Epithelial cell of esophagus (primary cell): ENCODE measurements around the gene FCAR.
"Not testable (repeated sequence)": the region's sequence is repeated elsewhere in the genome, so short reads cannot be mapped to it uniquely, and the experiment has no call there.

ENCODE experiments used
- DNase-seq: peaks from one replicate; pipeline ENCODE4 v3.0.0; 2010; ENCODE audit warnings: low read depth
- H3K4me3 ChIP-seq: 2 replicates; pipeline ENCODE4 v1.5.1; 2011; ENCODE audit warnings: mild to moderate bottlenecking, low read length, control low read depth
- TF ChIP-seq, protein P1 (sequence below): IDR thresholded peaks from 2 replicates; pipeline ENCODE4 v1.5.1; 2011; ENCODE audit warnings: low read depth, mild to moderate bottlenecking, low read length, control low read depth, inconsistent platforms; ENCODE audit not compliant: insufficient read depth; ENCODE audit errors: missing control alignments

Gene FCAR

GRCh38 chr19:54873990-54874389, at the start of gene FCAR:
Gene FCAR, plus strand, starts transcription at chr19:54874235. Its CDS starts 55 bp downstream, at chr19:54874290.
- TF ChIP-seq, protein P1, sequence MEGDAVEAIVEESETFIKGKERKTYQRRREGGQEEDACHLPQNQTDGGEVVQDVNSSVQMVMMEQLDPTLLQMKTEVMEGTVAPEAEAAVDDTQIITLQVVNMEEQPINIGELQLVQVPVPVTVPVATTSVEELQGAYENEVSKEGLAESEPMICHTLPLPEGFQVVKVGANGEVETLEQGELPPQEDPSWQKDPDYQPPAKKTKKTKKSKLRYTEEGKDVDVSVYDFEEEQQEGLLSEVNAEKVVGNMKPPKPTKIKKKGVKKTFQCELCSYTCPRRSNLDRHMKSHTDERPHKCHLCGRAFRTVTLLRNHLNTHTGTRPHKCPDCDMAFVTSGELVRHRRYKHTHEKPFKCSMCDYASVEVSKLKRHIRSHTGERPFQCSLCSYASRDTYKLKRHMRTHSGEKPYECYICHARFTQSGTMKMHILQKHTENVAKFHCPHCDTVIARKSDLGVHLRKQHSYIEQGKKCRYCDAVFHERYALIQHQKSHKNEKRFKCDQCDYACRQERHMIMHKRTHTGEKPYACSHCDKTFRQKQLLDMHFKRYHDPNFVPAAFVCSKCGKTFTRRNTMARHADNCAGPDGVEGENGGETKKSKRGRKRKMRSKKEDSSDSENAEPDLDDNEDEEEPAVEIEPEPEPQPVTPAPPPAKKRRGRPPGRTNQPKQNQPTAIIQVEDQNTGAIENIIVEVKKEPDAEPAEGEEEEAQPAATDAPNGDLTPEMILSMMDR, result no peak
- DNase-seq, result no peak
- H3K4me3 ChIP-seq, result no peak within 1 kb of the TSS

DNA sequence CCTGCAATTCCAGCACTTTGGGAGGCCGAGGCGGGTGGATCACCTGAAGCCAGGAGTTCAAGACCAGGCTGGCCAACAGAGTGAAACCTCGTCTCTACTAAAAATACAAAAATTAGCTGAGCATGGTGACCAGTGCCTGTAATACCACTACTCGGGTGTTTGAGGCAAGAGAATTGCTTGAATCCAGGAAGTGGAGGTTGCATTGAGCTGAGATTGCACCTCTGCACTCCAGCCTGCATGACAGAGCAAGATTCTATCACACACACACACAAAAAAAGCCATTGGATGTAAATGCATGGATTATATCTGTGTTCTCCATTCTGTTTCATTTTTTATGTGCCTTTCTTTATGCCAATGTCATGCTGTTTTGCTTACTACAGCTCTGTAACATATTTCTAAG, 49.6 kb upstream of the FCAR start:
- DNase-seq, H3K4me3 ChIP-seq: not testable (repeated sequence)

DNA sequence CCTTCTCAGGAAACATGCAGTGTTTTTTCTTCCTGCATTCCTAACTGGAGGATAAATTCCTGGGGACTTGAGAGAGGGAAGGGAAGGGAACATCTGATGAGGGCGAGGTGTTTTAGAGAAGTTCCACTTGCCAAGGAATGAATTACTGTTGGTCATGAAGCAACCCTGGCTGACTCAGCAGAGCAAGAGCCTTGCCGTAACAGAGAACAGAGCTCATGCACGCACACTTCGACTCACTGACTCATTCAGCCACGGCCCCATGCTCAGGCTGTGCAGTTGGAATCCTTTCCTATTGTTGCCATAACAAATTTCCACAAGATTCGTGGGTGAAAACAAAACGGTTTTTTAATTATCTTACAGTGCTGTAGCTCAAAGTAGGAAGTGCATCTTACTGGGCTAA, 48.7 kb upstream of the FCAR start:
- not testable (repeated sequence) for H3K4me3 ChIP-seq, DNase-seq

- not testable (repeated sequence) for H3K4me3 ChIP-seq, DNase-seq
These were observed 46.0 kb upstream of the FCAR start for GRCh38 chr19:54828064-54828463.

- DNase-seq, H3K4me3 ChIP-seq: not testable (repeated sequence)
These were observed 41.5 kb upstream of the FCAR start, which contains the start of gene KIR2DS4 for GRCh38 chr19:54832496-54832895. Gene KIR2DS4, plus strand, starts transcription at chr19:54832676.

DNA sequence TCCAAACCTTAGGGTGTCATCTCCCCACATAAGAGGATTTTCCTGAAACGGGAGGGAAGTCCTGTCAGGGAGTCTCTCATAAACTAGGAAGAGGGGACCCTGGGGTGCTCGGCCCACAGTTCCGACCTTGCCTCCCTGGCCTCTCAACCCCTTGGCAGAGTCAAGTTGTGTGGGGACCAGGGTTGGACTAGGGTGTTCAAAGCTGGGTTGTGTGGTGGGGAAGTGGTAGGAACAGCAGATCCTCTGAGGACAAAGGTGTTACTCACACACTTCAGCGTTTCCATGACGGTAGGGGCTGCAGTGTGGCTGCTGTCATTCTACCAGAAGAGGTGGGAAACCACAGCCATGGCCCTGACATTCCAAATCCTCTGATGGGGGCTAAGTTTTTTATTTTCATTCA, 38.9 kb upstream of the FCAR start:
- not testable (repeated sequence) for DNase-seq, H3K4me3 ChIP-seq

GRCh38 chr19:54837522-54837921, 36.5 kb upstream of the FCAR start:
- not testable (repeated sequence) for DNase-seq

GRCh38 chr19:54843171-54843570, 30.9 kb upstream of the FCAR start:
- H3K4me3 ChIP-seq, DNase-seq: not testable (repeated sequence)

More at GRCh38 chr19:54837522-54837921, 36.5 kb upstream of the FCAR start:
- H3K4me3 ChIP-seq, result not testable (repeated sequence)

DNA sequence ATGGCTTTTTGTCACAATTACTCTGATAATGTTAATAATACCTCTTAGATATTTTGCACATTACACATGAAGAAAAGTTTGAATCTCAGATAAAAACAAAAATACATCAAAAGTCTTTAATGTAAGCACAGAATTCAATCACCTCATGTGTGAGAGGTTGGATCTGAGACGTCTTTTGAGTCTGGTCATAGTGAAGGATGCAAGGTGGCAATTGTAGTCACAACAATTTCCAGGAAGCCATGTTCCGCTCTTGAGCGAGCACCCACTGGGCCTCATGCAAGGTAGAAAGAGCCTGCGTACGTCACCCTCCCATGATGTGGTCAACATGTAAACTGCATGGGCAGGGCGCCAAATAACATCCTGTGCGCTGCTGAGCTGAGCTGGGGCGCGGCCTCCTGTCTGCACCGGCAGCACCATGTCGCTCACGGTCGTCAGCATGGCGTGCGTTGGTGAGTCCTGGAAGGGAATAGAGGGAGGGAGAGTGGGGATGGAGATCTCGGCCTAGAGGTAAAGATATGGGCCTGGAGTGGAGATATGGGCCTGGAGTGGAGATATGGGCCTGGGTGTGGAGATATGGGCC, 23.9 kb upstream of the FCAR start, which contains the start of gene KIR3DL2:
TSS of gene KIR3DL2 (plus strand) at position 383 of the 580 bp plus-strand sequence. CDS start at position 416, 33 bp downstream.
- H3K4me3 ChIP-seq, DNase-seq: not testable (repeated sequence)

- no peak overlapping the region for H3K4me3 ChIP-seq
- TF ChIP-seq, protein P1, result no peak
- DNase-seq, result no peak
These were observed 23.1 kb upstream of the FCAR start for GRCh38 chr19:54850930-54851329.

DNA sequence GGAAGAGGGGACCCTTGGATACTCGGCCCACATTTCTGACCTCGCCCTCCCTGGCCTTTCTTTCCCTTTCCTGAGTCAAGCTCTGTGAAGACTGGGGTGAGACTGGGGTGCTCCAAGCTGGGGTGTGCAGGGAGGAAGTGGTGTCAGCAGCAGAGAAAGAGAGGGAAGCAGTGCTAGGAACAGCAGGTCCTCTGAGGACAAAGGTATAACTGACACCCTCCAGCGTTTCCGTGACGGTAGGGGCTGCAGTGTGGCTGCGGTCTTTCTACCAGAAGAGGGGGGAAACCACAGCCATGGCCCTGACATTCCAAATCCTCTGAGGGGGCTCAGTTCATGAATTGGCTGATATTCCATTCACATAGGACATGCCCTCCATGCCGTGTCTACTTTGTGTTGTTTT, 22.7 kb upstream of the FCAR start:
- no peak overlapping the region for H3K4me3 ChIP-seq
- TF ChIP-seq, protein P1, result no peak
- DNase-seq, result no peak

DNA sequence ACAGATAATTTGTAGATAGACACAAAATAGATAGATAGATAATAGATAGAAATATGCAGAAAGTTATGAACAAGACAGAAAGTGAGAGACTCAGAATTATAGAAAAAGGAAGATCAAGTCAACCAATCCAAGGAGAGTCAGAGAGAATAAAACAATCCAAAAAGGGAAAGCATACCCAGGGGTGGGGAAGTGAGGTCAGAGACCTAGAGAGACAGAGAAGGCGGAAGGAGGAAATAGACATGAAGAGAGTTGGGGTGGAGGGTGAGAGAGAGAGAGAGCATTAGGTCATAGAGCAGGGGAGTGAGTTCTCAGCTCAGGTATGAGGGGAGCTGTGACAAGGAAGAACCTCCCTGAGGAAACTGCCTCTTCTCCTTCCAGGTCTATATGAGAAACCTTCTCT, 18.8 kb upstream of the FCAR start:
- H3K4me3 ChIP-seq, DNase-seq: not testable (repeated sequence)

- H3K4me3 ChIP-seq, DNase-seq: not testable (repeated sequence)
These were observed 15.6 kb upstream of the FCAR start for GRCh38 chr19:54858476-54858875.

DNA sequence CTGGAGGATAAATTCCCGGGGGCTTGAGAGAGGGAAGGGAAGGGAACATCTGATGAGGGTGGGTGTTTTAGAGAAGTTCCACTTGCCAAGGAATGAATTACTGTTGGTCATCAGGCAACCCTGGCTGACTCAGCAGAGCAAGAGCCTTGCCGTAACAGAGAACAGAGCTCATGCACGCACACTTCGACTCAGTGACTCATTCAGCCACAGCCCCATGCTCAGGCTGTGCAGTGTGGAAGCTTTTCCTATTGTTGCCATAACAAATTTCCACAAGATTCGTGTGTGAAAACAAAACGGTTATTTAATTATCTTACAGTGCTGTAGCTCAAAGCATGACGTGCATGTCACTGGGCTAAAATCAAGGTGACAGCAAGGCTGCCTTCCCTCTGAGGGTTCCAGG, 14.6 kb upstream of the FCAR start:
- not testable (repeated sequence) for H3K4me3 ChIP-seq, DNase-seq

DNA sequence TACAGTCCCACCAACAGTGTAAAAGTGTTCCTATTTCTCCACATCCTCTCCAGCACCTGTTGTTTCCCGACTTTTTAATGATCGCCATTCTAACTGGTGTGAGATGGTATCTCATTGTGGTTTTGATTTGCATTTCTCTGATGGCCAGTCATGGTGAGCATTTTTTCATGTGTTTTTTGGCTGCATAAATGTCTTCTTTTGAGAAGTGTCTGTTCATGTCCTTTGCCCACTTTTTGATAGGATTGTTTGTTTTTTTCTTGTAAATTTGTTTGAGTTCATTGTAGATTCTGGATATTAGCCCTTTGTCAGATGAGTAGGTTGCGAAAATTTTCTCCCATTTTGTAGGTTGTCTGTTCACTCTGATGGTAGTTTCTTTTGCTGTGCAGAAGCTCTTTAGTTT, 10.6 kb upstream of the FCAR start:
- DNase-seq, H3K4me3 ChIP-seq: not testable (repeated sequence)
